Heart left ventricle (tissue), 13 donors: ENCODE results near the gene EML6.

ENCODE experiments used
- POLR2A ChIP-seq, 2 donors: fragments of 450-650 bp; IDR thresholded peaks; one replicate each; pipeline ENCODE4 v1.6.1; 2017; ENCODE audit warnings: antibody characterized with exemption in 2 of 2, mild to moderate bottlenecking in 2 of 2, moderate library complexity in 2 of 2
- TF ChIP-seq, protein P1 (sequence below), 12 donors: fragments of 200-600 bp; sonication (generic) in 4 of 12; IDR thresholded peaks; one replicate each; pipeline versions ENCODE4 v1.5.0 to v1.8.0; 2018 to 2022; ENCODE audit warnings: antibody characterized with exemption in 12 of 12, mild to moderate bottlenecking in 5 of 12
- donor health status: ischemic (EF 13 %, LVEDD 7.1; RV severe dilation, severe dysfunction).
- donor health status: DM: no; HTN: yes; CAD: no.
- donor health status: DM: no; HTN: no; CAD: no.
- donor health status: ischemic (EF 25% LVEDD 6.9; RV normal size, moderate dysfunction).
- donor health status: ischemic (EF 25% LVEDD 5.7; RV mildly dilated, moderate dysfunction).
- donor health status: ischemic (EF 35%, LVEDD 5.7; RV mildly dilated, moderate dysfunction).
- donor health status: nonischemic (EF 11% LVEDD 7.7; RV severe dilation, severe dysfunction).
- donor health status: DM: yes; HTN: yes; CAD: no.
- donor health status: PGD.
- donor health status: ischemic (EF 29% LVEDD 5.4; RV normal size, mild dysfunction).
- donor health status: nonischemic (EF 23%, LVEDD 6.1; RV moderate dilation, normal function).

DNA sequence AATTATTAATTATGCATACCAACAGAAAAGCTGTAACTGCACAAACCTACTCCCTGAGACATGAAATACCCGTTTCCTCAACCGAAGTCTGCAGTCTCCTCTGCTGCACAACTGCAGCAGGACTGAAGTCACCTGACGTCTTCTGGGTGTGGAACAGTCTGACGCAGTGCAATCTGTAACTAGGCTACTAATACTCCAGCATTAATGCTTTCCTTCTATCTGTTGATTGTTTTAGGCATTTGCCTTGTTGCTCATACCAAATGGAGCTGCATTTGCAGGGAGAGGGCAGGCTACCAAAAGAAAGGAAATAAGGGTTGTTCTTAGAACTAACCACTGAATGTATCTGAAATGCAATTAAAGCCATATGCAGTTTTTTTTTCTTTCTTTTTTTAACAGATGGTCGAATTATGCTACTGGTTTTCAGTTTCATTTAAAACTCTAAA lies 286.7 kb downstream of the EML6 start:
- TF ChIP-seq POLR2A (IDR thresholded peaks at IDR 0.05): no peak
- TF ChIP-seq, protein P1, sequence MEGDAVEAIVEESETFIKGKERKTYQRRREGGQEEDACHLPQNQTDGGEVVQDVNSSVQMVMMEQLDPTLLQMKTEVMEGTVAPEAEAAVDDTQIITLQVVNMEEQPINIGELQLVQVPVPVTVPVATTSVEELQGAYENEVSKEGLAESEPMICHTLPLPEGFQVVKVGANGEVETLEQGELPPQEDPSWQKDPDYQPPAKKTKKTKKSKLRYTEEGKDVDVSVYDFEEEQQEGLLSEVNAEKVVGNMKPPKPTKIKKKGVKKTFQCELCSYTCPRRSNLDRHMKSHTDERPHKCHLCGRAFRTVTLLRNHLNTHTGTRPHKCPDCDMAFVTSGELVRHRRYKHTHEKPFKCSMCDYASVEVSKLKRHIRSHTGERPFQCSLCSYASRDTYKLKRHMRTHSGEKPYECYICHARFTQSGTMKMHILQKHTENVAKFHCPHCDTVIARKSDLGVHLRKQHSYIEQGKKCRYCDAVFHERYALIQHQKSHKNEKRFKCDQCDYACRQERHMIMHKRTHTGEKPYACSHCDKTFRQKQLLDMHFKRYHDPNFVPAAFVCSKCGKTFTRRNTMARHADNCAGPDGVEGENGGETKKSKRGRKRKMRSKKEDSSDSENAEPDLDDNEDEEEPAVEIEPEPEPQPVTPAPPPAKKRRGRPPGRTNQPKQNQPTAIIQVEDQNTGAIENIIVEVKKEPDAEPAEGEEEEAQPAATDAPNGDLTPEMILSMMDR (IDR thresholded peaks at IDR 0.05): no peak
